Mesenchymal stem cell (in vitro differentiated cells and primary cell): ENCODE results near the gene EP400.
A peak's percentile ranks its signal among the peaks of the same experiment; 100 is the strongest.

Experiments
- DNase-seq: peaks from one replicate; pipeline ENCODE4 v3.0.0-alpha.2; 2013
- H2AFZ ChIP-seq: one replicate; pipeline ENCODE4 v1.6.1; 2013; ENCODE audit warnings: low read depth, mild to moderate bottlenecking, control low read depth, inconsistent platforms, low read length, moderate library complexity
- H2AK5ac ChIP-seq: 2 replicates; pipeline ENCODE4 v1.6.1; 2013; ENCODE audit warnings: low read length, moderate library complexity, mild to moderate bottlenecking, inconsistent platforms; ENCODE audit not compliant: severe bottlenecking
- H2BK120ac ChIP-seq: one replicate; pipeline ENCODE4 v1.6.1; 2013; ENCODE audit warnings: low read depth, mild to moderate bottlenecking, inconsistent platforms, low read length, moderate library complexity
- H2BK12ac ChIP-seq, 2 experiments: one replicate each; pipeline ENCODE4 v1.6.1; 2013; ENCODE audit warnings: inconsistent platforms in 2 of 2, low read length in 2 of 2, mild to moderate bottlenecking in 2 of 2, moderate library complexity in 2 of 2, control low read depth in 1 of 2
- H2BK15ac ChIP-seq: one replicate; pipeline ENCODE4 v1.6.1; 2013; ENCODE audit warnings: mild to moderate bottlenecking, low read depth, inconsistent platforms; ENCODE audit not compliant: poor library complexity, severe bottlenecking
- H2BK5ac ChIP-seq: 2 replicates; pipeline ENCODE4 v1.6.1; 2013; ENCODE audit warnings: low read depth, mild to moderate bottlenecking, low read length, control low read depth, inconsistent platforms; ENCODE audit not compliant: poor library complexity, severe bottlenecking
- H3K14ac ChIP-seq, 2 experiments: one replicate each; pipeline ENCODE4 v1.6.1; 2013; ENCODE audit warnings: inconsistent platforms in 2 of 2, low read length in 2 of 2, control low read depth in 1 of 2, mild to moderate bottlenecking in 1 of 2, moderate library complexity in 1 of 2
- H3K18ac ChIP-seq, 2 experiments: one replicate each; pipeline ENCODE4 v1.6.1; 2013; ENCODE audit warnings: inconsistent platforms in 2 of 2, low read length in 2 of 2, control low read depth in 1 of 2, low read depth in 1 of 2, mild to moderate bottlenecking in 1 of 2
- H3K23ac ChIP-seq, 2 experiments: one replicate each; pipeline ENCODE4 v1.6.1; 2013; ENCODE audit warnings: inconsistent platforms in 2 of 2, low read length in 2 of 2, mild to moderate bottlenecking in 2 of 2, moderate library complexity in 2 of 2, control low read depth in 1 of 2
- H3K27ac ChIP-seq: 2 replicates; pipeline ENCODE4 v1.5.1; 2013; ENCODE audit warnings: mild to moderate bottlenecking, moderate library complexity, low read length, control low read depth, inconsistent platforms; ENCODE audit not compliant: poor library complexity, severe bottlenecking
- H3K27me3 ChIP-seq, 2 experiments: 2 replicates each; pipeline versions ENCODE4 v1.6.1 to v1.7.0; 2013; ENCODE audit warnings: low read length in 2 of 2, mild to moderate bottlenecking in 2 of 2, moderate library complexity in 2 of 2, control low read depth in 1 of 2, inconsistent platforms in 1 of 2; ENCODE audit not compliant: control insufficient read depth in 1 of 2, insufficient read depth in 1 of 2
- H3K36me3 ChIP-seq, 2 experiments: 2 replicates each; pipeline versions ENCODE4 v1.6.1 to v1.7.0; 2013; ENCODE audit warnings: low read length in 2 of 2, control low read depth in 1 of 2, inconsistent platforms in 1 of 2, low read depth in 1 of 2, mild to moderate bottlenecking in 1 of 2; ENCODE audit not compliant: insufficient read depth in 2 of 2, control insufficient read depth in 1 of 2
- H3K4ac ChIP-seq, 2 experiments: one replicate each; pipeline ENCODE4 v1.6.1; 2013; ENCODE audit warnings: inconsistent platforms in 2 of 2, low read length in 2 of 2, mild to moderate bottlenecking in 2 of 2, moderate library complexity in 2 of 2, control low read depth in 1 of 2, low read depth in 1 of 2
- H3K4me1 ChIP-seq: 2 replicates; pipeline ENCODE4 v1.6.1; 2013; ENCODE audit warnings: low read depth, low read length, control low read depth; ENCODE audit not compliant: control insufficient read depth, insufficient read depth
- H3K4me2 ChIP-seq: 2 replicates; pipeline ENCODE4 v1.6.1; 2013; ENCODE audit warnings: low read length, mild to moderate bottlenecking, inconsistent platforms; ENCODE audit not compliant: poor library complexity, severe bottlenecking
- H3K4me3 ChIP-seq, 2 experiments: 2 replicates each; pipeline versions ENCODE4 v1.5.1 to v1.7.0; 2013; ENCODE audit warnings: low read length in 2 of 2, mild to moderate bottlenecking in 2 of 2, control low read depth in 1 of 2, low read depth in 1 of 2; ENCODE audit not compliant: insufficient read depth in 1 of 2
- H3K79me1 ChIP-seq: replicated peaks from 2 replicates; pipeline ENCODE4 v1.6.1; 2013; ENCODE audit warnings: mild to moderate bottlenecking, control low read depth, low read length, inconsistent platforms; ENCODE audit not compliant: poor library complexity, severe bottlenecking
- H3K9ac ChIP-seq: 2 replicates; pipeline ENCODE4 v1.7.0; 2013; ENCODE audit warnings: mild to moderate bottlenecking, low read length, moderate library complexity
- H3K9me3 ChIP-seq: 2 replicates; pipeline ENCODE4 v1.7.0; 2013; ENCODE audit warnings: mild to moderate bottlenecking, low read length; ENCODE audit not compliant: control insufficient read depth
- H4K8ac ChIP-seq: one replicate; pipeline ENCODE4 v1.6.1; 2013; ENCODE audit warnings: inconsistent platforms, mild to moderate bottlenecking, low read length, moderate library complexity
- H4K91ac ChIP-seq: one replicate; pipeline ENCODE4 v1.6.1; 2013; ENCODE audit warnings: mild to moderate bottlenecking, low read length, inconsistent platforms
- WGBS: methylation state at CpG from one replicate; pipeline ENCODE4 v1.1.7; 2013; ENCODE audit warnings: mixed read lengths; 5-methylcytosine and 5-hydroxymethylcytosine counted together

The EP400 gene

GRCh38 chr12:132000286-132000872, 50.6 kb downstream of the EP400 start:
- no peak overlapping the region for H4K8ac ChIP-seq
- no peaks in the 10 kb centered on the region for H3K27me3 ChIP-seq
- no CpG with 5 or more reads among the region's 1 CpG for WGBS
- H2AFZ ChIP-seq: no peak overlapping the region
- no peaks in the 10 kb centered on the region for H3K9me3 ChIP-seq
- no peak overlapping the region for H2BK12ac ChIP-seq
- H2BK15ac ChIP-seq: no peak overlapping the region
- H3K79me1 ChIP-seq: peaks cover 18% of the 10 kb centered on the region
- no peak overlapping the region for H3K4me2 ChIP-seq
- no peak overlapping the region for H2BK120ac ChIP-seq
- no peak overlapping the region for H3K27ac ChIP-seq
- no peak overlapping the region for H3K14ac ChIP-seq
- H3K4me3 ChIP-seq: no peak overlapping the region
- H3K4ac ChIP-seq: no peak overlapping the region
- peaks cover 7% of the 10 kb centered on the region for H3K4me1 ChIP-seq
- H2BK5ac ChIP-seq: peak overlapping the region; percentile 44
- no peak overlapping the region for H2AK5ac ChIP-seq
- no peak overlapping the region for H3K18ac ChIP-seq
- no peak overlapping the region for H4K91ac ChIP-seq
- H3K9ac ChIP-seq: no peak overlapping the region
- peaks cover 18 to 51% of the 10 kb centered on the region in 2 experiments for H3K36me3 ChIP-seq
- H3K23ac ChIP-seq: no peak overlapping the region
- DNase-seq: no peak

GRCh38 chr12:132003846-132004245, 54.1 kb downstream of the EP400 start:
- H3K14ac ChIP-seq: no peak overlapping the region
- H3K36me3 ChIP-seq: peaks cover 32 to 60% of the 10 kb centered on the region in 2 experiments
- H3K4me2 ChIP-seq: no peak overlapping the region
- H3K23ac ChIP-seq: peak overlapping the region in 1 of 2 experiments; percentile 98
- peaks cover 24% of the 10 kb centered on the region for H3K79me1 ChIP-seq
- H3K9ac ChIP-seq: peak overlapping the region; percentile 58
- no peak overlapping the region for H4K91ac ChIP-seq
- no peaks in the 10 kb centered on the region for H3K27me3 ChIP-seq
- H3K18ac ChIP-seq: no peak overlapping the region
- no peak overlapping the region for H3K4ac ChIP-seq
- H2BK120ac ChIP-seq: no peak overlapping the region
- WGBS: 10% methylated on average over 1 of the region's 1 CpG
- H4K8ac ChIP-seq: no peak overlapping the region
- peak; percentile 48 for DNase-seq
- H2AK5ac ChIP-seq: no peak overlapping the region
- H3K4me3 ChIP-seq: no peak overlapping the region
- no peak overlapping the region for H2BK5ac ChIP-seq
- no peak overlapping the region for H2BK15ac ChIP-seq
- H3K27ac ChIP-seq: peak overlapping the region; percentile 79
- no peak overlapping the region for H2AFZ ChIP-seq
- no peaks in the 10 kb centered on the region for H3K9me3 ChIP-seq
- no peak overlapping the region for H2BK12ac ChIP-seq
- peaks cover 7% of the 10 kb centered on the region for H3K4me1 ChIP-seq

- no peak overlapping the region for H2AFZ ChIP-seq
- DNase-seq: no peak
- peak overlapping the region; percentile 96 for H2AK5ac ChIP-seq
- H2BK12ac ChIP-seq: no peak overlapping the region
- H4K8ac ChIP-seq: no peak overlapping the region
- H3K4me1 ChIP-seq: peaks cover 6% of the 10 kb centered on the region
- no peak overlapping the region for H3K9ac ChIP-seq
- no peaks in the 10 kb centered on the region for H3K9me3 ChIP-seq
- no peaks in the 10 kb centered on the region for H3K27me3 ChIP-seq
- H3K18ac ChIP-seq: no peak overlapping the region
- WGBS: 98% methylated on average over 7 of the region's 10 CpGs
- no peak overlapping the region for H3K27ac ChIP-seq
- peaks cover 29% of the 10 kb centered on the region for H3K79me1 ChIP-seq
- H2BK5ac ChIP-seq: peak overlapping the region; percentile 24
- no peak overlapping the region for H2BK120ac ChIP-seq
- no peak overlapping the region for H3K4me2 ChIP-seq
- H3K36me3 ChIP-seq: peaks cover 40 to 62% of the 10 kb centered on the region in 2 experiments
- no peak overlapping the region for H3K4ac ChIP-seq
- no peak overlapping the region for H3K23ac ChIP-seq
- H4K91ac ChIP-seq: no peak overlapping the region
- H3K4me3 ChIP-seq: no peak overlapping the region
- no peak overlapping the region for H3K14ac ChIP-seq
- H2BK15ac ChIP-seq: no peak overlapping the region
These were observed 55.2 kb downstream of the EP400 start for GRCh38 chr12:132004946-132005345.

- no peak overlapping the region for H2BK120ac ChIP-seq
- peaks cover 44 to 60% of the 10 kb centered on the region in 2 experiments for H3K36me3 ChIP-seq
- no peak overlapping the region for H2BK12ac ChIP-seq
- H2BK5ac ChIP-seq: no peak overlapping the region
- peaks cover 30% of the 10 kb centered on the region for H3K79me1 ChIP-seq
- no peaks in the 10 kb centered on the region for H3K9me3 ChIP-seq
- DNase-seq: peak; percentile 33
- H3K4ac ChIP-seq: no peak overlapping the region
- no peak overlapping the region for H4K91ac ChIP-seq
- WGBS: 92% methylated on average over 19 of the region's 19 CpGs
- H3K4me3 ChIP-seq: no peak overlapping the region
- no peaks in the 10 kb centered on the region for H3K27me3 ChIP-seq
- H2BK15ac ChIP-seq: no peak overlapping the region
- H3K18ac ChIP-seq: no peak overlapping the region
- H3K14ac ChIP-seq: no peak overlapping the region
- no peak overlapping the region for H4K8ac ChIP-seq
- H3K27ac ChIP-seq: no peak overlapping the region
- no peak overlapping the region for H2AK5ac ChIP-seq
- no peak overlapping the region for H2AFZ ChIP-seq
- no peak overlapping the region for H3K4me2 ChIP-seq
- H3K9ac ChIP-seq: no peak overlapping the region
- H3K4me1 ChIP-seq: peaks cover 4% of the 10 kb centered on the region
- no peak overlapping the region for H3K23ac ChIP-seq
These were observed 56.4 kb downstream of the EP400 start for GRCh38 chr12:132006056-132006680.
